D341Med (cell line): ENCODE results near the gene SH3RF3.
"Not testable (repeated sequence)": the region's sequence is repeated elsewhere in the genome, so short reads cannot be mapped to it uniquely, and the experiment has no call there.

Experiments
- DNase-seq: peaks from one replicate; pipeline ENCODE4 v3.0.0; 2012; ENCODE audit warnings: low spot score

SH3RF3 gene

DNA sequence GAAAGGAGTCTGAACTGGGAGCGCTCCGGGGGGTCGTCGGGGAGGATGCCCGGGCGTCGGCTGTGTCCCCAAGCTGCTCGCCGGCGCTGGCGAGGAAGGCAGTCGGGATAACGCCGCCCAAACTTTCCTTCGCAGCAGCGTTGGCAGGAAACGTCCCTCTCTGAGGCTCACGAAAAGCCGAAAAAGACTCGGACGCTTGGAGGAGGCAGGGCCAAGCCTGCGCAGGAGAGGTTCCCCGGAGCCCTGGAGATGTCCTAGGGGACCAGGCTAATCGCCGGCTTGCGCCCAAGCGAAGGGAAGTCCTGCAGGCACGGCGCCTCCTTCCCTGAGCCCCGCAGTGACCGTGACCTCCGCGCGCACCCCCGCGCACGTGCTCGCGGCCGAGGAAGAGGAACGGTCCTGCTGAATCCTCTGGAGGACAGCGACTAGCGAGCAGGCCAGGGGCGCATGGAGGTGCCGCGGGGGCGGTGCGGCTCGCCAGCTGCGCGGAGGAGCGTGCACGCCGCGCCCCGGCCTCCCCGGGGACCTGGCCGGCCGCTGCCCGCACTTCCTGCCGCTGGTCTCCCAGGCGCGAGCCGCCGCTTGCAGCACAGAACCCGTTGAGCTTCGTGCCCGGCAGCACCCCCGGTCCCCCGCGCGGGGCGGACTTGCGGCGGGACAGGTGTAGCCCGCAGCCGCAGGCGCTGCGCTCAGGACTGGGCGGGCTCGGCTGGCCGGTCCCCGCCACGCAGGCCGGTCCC lies at the start of gene SH3RF3:
TSS of gene SH3RF3 (plus strand) at position 590 of the 740 bp plus-strand sequence.
- DNase-seq, result peak; percentile 72

DNA sequence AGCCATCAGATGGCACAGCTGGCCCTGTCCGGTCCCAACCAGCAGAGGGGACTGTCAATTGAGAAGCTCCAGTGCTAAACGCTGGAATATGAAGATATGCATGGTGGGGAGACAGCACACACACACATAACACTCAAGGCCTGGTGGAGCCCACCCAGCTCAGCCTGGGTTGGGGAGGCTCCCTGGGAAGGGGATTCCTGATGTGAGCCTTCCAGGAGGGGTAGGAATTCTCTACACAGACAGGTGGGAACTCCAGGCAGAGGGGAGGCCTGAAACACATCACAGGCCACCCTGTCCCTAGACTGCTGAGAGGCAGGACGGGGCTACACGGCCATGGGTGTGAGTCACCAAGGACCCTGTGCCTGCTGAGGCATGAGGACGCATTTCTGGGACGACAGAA lies 49.4 kb upstream of the SH3RF3 start:
- DNase-seq, result no peak

DNA sequence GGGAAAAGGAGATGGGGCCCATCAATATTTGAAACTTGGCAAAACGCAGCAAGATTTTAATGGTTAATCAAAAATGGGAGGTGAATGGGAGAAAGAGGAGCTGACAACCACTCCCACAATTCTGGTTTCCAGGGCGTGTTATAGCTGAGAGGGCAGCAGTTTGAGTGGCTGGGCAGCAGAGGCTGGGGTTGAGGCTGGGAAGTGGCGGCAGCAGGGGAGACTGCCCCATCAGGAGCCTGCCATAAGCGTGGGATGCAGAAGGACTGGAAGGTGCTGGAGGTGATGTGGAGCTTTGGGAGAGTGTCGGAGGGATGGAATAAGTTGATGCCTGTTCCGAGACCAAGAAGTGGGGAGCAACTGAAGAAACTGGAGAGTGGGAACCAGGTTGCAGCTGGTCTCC lies 48.9 kb upstream of the SH3RF3 start:
- no peak for DNase-seq

DNA sequence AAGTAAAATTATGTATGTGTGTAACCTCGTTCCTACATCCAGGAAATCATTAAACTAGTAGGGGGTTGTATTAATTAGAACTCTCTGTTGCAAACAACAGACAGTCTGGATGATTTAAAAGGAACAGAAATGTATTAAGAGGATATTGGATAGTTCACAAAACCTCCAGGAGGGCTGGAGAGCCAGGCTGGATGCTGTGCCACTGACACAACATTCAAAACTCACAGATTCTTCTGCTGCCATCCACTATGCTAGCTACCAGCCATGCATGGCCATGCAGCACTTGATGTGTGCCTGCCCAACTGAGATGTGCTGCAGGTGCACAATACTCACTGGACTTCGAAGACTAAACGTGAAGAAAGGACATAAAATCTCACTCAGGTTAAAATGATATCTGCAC lies 48.2 kb upstream of the SH3RF3 start:
- DNase-seq, result no peak

DNA sequence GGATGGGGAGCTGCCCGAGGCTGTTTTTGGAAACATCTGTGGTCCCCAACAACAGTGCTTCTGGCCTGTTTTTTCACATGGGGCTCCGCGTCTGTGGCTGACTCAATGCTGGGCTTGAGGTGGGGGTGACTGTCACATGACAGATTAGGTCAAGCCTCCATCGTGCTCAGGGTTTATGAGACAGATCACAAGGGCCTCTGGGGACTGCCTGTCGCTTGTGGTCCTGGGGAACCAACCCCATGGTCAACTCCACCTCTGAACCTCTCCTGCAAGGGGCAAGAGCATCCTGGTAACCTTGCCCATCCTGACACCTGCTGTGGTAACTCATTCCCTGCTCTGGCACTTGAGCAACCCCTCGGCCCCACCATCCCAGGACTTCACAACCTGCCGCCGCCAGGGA lies 47.6 kb upstream of the SH3RF3 start:
- DNase-seq, result no peak

DNA sequence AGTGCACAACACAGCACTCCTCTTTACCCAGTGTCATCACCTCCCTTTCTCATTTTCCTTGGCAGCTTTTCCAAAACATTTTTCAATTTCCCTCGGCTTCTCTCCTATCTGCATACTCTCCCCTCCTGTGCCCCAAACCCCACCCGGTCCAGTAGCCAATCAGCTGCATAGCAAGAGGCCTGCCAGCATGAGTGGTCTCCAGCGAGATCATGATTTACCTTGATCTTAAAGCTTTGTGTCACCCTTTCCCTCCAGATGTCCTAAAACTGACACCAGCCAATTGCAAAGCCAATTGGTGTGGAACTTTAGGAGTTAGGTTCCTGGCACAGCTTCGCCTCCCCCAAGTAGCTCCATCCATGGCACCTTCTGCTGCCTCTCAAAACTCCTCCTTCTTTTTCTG lies 45.2 kb upstream of the SH3RF3 start:
- no peak for DNase-seq

DNA sequence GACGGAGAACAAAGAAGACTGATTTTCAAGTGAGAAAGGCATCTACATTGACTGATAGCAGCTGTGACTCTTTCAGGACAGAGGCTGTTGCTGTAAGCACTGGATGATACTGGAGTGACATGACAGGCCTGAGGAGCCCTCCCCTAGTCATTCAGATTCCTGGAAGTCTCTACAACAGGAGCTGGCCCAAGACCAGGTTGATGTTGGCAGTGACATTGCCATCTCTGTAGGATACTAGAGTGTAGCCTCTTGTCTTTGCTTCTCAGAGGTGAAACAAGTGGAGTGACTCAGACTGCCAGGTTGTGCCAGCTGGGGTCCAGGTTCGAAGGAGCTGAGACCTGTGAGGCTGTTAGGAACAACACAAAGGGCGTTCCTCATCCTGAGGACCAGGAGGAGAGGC lies 44.7 kb upstream of the SH3RF3 start:
- no peak for DNase-seq

DNA sequence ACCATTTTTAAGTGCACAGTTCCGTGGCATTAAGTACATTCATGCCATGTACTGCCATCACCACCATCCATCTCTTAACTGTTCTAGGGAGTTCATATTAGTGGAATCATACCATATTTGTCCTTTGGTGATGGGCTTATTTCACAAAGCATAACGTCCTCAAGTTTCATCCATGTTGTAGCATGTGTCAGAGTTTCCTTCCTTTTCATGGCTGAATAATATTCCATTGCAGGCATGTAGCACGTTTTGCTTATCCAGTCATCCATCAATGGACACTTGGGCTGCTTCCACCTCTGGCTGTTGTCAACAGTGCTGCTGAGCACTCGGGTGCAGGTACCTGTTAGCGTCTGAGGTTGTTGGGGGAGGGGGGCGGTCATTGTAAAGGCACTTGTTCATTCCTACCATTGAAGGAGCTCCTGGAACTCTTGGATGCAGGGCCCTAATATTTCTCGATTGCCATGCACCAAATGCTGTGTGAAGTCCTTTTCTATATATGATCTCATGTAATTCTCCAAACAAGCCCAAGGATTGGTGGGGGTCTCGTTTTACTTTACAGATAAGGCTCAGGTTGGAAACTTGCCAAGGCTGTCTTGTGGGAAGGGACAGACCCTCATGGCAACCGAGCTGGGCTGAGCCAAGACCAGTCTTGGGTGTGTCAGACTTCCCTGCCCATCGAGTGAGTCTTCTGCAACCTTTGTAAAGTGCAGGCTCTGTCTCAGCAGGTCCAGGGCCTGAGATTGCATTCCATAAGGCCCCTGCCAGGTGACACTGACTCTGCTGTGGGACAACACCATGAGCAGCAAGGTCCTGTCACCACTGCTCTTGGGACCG lies 42.9 kb upstream of the SH3RF3 start:
- DNase-seq, result no peak

DNA sequence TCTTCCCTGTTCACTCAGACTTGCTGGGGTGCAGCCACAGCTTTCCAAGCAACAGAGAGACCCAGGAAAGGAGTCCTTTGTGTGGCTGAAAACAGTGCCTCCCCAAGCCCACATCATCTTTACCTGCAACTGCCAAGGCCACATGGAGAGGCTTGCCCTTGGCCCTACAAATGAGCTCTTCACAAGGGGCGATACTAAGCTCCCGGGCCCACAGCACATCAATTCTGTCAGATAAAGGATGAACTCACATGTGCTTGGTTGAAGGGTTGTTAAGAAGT lies 42.3 kb upstream of the SH3RF3 start:
- no peak for DNase-seq

DNA sequence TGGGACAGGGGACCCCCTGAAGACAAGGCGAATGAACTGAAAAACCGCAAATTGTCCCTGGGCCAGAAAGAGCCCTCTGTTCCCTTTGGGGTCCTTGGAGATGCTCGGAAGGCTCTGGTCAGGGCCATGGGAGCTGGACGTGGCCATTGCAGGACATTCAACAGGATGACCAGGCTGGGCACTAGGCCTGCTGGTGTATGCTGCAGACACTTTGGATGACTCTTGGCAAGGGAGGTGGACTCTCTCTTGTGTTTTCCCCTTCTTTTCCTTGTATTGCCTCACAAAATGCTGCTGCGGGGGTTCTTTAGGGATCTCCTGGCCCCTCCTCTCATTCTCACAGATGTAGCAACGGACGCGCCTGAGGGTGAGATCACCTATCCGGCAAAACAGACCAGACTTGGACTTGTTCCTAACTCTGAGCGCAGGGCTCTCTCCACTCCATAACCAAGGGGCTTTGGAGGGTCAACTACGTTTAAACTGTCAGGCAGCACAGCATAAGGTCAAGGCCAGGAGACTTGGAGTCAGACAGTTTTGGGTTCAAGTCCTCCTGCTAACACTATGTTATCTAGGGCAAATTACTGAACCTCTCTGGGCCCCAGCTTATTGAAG lies 41.8 kb upstream of the SH3RF3 start:
- DNase-seq, result no peak

DNA sequence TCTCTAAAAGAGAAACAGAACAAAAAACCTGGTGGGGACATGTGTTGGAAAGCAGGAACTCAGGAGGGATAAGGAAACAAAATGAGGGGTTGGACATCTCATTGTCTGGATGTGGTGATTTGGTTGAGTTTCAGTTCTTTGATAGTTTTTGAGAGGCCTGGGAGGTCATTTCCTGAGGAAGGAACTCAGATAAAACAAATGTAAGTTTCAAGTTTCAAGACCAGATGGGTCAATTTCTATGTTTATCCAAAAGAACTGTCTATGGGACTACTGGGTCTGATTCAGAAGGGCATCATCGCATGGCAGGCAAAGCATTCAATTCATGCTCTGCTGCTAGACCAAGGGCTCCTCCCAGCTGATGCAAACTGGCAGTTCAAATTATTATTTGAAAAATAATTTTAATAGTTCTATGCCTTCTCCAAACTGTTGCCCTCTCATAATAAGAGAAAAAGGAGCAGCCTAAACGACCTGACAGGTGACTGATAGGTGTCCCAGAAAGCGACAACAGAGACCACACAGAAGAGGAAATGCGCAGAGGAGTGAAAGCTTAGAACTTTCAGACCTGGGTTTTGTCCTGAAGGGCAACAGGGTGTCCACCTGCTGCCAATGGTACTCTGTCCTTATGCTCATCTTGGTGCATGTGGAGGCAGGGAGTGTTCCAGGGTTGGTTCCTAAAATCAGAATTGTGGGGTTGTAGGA lies 39.3 kb upstream of the SH3RF3 start:
- no peak for DNase-seq

DNA sequence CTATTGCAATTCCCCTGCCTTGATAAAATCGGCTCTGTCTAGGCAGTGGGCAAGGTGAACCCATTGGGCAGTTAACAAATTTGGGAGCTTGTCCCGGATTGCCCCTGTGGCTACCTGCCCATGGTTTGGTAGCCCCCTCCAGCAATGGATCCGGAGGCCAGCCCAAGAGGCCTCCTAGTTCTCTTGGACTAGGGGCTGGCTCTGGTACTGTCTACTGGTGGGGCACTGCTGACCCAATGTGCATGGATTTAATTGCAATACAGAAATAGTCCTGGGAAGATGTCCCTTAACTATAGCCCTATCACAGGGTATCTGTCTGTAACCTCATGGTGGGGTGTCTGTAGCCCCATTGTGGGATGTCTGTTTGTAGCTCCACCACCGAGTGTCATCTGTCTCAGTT lies 37.5 kb upstream of the SH3RF3 start:
- no peak for DNase-seq

DNA sequence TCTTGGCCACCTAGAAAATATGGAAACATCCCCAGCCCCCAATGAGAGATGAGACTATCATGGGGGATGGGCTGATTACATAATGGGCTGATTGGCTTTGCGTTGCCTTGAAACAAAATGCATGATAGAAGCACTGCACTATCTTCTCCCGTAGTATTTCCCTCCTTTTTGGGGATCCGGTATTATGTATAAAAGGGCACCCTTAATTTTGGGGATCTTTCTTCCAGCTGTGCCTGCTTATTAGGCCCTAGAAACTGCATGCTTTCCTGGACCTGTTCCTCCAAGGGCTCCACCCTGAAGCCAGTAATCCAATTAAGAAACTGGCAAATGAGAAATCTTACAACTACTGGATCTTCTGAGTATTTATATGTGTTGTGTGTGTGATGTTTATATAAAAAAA lies 34.9 kb upstream of the SH3RF3 start:
- DNase-seq, result no peak

DNA sequence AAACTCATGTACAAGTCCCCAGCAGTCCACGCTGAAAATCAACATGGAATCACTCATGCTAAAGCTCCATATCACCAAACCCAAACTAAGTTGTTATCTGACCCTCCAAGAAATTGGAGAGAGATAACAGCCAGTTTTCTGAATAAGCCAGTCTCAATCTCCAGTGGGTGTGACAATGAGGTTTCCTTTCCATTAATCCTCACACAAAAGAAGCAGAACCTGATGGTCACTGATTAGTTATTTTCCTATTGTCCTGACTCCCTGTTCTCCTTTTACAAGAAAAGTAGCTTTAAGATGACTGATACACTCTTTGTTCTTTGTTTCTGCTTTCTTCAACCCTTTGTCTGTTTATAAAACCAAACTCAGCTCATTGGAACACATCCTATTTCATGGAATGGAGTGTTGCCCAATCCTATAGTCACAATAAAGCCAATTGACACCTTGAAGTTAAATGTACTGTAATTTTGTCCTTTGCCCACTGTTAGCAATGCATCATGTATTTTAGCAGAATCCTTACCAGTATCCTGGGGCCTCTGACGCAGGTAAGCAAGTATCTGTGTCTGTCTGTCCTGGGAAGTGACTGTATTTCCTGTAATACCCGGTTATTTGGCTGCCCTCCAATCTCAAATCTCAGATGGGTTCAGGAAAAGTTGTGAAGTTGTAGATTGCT lies 30.6 kb upstream of the SH3RF3 start:
- DNase-seq, result no peak

DNA sequence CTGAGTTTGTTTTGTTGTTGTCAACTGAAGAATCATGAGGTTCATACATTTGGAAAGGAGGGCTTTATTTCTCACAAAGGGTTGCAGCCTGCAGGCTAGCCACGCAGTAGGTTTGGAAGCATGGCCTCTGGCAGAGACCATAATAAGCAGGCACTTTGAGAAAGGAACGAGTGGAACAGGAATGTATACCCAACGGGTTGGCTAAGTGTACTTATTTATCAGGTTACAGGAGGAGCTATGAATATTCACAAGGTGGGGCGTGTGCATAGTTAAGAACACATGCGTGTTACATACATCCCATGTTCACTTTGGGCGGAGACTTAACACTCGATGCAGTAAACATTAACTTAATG lies 30.1 kb upstream of the SH3RF3 start:
- DNase-seq, result no peak

DNA sequence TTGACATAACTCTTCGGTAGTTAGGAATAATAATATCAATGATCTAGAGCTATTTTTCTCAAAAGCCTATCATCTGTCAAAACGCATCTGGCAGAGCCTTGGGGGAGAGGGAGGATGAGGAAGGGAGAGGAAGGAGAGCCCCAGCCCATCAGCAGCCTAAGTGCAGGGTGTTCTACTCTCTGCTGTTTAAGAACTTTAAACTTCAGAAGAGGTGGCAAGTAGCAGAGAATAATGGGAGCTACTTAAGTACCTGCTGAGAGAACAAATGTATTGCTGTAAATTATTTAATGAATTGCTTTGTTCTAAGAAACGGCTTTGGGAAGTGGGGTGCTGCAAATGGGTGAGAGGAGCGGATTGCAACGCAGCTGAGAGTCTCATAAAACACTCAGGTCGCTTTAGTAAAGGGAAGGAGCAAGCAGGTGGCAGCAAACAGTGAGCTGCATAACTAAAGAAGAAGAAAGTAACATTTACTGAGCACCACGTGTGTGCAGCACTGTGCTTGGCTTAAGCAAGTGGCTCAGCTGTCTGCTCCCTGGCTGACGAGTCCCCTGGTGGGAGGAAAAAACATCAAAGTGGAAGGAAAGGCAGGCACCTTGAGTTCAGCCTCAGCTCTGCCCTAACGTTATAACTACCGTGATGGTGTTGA lies 26.3 kb upstream of the SH3RF3 start:
- DNase-seq, result no peak

DNA sequence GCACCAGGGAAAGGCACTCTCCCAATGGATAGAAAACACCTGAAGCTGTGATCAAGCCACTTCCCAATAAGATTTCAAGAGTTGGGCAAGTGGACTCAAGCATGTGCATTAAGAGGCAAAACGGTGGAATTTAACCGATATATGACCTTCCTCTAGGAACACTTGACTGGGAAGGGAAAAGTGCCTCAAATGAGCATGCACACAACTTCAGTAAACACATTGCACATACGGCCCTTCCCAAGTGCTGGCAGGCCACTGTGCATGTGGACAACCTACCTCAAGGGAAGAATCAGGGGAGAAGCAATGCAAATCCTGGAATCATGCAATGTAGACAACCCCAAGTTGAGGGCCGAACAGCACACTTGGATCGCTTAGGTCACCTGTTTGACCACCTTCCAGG lies 23.9 kb upstream of the SH3RF3 start:
- no peak for DNase-seq

DNA sequence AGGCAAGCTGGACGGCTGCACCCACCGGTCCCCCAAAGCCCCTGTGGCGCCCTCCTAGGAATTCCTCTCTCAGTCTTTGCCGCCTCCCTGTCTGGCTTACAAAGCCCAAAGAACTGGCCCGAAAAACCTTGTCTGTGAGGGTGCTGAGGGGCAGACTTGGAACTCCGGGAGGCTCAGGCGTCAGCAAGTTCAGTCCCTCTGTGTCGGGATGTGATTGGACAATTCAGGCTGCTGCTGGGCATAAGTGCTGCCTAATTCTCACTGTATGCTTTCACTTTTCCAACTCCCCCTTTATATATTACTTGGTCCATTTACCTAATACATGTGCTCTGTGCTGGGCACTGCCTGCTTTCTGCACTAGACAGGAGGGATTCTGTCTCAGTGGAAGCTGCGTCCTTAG lies 20.3 kb upstream of the SH3RF3 start:
- DNase-seq, result no peak

DNA sequence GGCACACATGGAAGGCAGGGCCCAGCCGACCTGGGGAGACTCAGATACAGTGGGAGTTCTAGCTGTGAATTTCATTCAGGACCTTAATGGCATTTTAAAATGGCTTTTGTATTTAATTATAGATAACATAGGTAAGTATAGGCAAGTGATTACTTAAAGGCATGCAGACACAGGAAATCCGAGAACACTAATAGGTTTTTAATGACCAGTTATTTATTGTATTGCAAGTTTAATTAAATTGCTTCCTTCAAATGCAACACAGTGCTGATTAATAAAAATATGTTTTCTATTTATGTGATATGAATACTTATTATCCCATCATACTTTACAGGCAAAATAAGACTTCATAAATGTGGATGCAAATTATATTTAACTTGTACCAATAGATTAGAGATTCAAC lies 19.7 kb upstream of the SH3RF3 start:
- DNase-seq, result no peak

DNA sequence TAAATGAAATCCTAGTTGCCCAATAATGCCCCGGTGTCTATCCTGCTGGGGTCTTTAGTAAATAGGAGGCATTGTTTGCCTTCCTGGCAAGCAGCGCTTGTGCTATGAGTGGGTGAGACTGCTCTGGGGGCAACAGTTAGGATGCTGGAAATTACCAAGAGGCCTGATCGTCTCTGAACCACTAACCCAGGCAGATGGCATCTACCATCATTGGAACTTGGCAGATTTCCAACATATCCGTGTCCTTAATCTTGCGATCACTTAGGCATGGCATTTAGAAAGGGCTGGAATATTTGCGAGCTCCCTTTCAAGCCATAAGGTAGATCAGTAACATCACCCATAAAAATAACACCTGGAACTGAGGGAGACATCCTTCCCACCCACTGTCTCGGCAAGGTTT lies 18.8 kb upstream of the SH3RF3 start:
- DNase-seq, result no peak

DNA sequence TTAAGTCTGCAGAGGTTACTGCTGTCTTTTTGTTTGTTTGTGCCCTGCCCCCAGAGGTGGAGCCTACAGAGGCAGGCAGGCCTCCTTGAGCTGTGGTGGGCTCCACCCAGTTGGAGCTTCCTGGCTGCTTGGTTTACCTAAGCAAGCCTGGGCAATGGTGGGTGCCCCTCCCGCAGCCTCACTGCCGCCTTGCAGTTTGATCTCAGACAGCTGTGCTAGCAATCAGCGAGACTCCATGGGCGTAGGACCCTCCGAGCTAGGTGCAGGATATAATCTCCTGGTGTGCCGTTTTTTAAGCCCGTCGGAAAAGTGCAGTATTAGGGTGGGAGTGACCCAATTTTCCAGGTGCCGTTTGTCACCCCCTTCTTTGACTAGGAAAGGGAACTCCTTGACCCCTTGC lies 11.8 kb upstream of the SH3RF3 start:
- not testable (repeated sequence) for DNase-seq

DNA sequence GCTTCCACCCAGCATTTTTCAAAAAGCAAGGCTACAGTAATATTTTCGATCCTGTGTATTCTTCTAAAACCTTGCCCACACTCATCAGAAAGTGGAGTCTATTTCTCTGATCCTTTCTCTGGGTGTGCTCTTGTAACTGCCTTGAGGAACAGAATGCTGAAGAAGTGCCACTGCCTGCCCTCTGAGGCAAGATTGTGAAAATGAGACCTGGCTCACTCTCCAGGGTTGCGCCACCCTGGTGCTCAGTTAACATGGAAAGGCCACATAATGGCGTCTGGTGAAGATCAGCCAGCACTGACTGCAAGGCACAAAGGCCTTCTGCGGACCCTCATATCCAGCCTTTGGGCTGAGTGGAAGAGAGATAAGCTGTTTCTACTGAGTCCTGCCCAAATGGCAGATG lies 11.2 kb upstream of the SH3RF3 start:
- no peak for DNase-seq
